HG02759 (cell line): ENCODE data around the gene MTFR1L.

Experiments used
- ATAC-seq: cut with Tn5 transposase; IDR thresholded peaks from one replicate; pipeline ENCODE4 v1.9.1; 2021; ENCODE audit warnings: mild to moderate bottlenecking, moderate library complexity; ENCODE audit not compliant: unreplicated experiment

MTFR1L gene

GRCh38 chr1:25819491-25820246, at the start of gene MTFR1L:
TSS of gene MTFR1L (plus strand) at chr1:25819954. CDS start at chr1:25823105, 3,151 bp downstream.
- peak; percentile 85 for ATAC-seq

DNA sequence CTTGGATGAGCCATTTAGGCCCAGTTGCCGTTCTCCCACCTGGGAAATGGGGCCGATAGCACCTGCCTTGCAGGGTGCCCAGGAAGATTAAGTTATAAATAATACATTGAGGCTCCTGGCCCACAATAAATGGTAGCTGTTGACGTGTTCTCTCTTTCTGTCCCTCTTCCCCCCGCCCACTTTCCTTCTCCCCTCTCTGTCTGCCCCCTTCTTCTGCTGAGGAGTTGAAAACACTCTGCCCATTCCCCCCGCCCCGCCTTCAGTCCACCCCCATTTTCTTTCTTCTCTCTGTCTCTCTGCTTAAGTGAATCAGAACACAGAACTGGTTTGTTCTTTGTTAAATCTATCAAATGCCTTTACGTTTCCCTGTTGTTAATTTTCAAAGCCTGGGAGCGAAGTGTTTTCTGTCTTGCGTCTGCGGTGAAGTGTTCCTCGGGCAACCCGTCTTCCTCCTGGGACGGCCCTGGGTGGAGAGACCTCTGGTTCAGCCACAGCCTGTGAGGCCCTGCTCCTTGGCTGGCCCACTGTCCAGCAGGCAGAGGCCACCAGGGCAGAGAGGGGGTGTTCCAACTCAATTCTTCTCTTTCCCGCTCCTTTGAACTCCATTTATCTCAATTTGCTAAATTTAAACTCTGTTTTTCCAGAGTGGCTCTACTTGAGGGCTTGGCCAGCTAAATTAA, 49.1 kb upstream of the MTFR1L start:
- ATAC-seq: no peak

DNA sequence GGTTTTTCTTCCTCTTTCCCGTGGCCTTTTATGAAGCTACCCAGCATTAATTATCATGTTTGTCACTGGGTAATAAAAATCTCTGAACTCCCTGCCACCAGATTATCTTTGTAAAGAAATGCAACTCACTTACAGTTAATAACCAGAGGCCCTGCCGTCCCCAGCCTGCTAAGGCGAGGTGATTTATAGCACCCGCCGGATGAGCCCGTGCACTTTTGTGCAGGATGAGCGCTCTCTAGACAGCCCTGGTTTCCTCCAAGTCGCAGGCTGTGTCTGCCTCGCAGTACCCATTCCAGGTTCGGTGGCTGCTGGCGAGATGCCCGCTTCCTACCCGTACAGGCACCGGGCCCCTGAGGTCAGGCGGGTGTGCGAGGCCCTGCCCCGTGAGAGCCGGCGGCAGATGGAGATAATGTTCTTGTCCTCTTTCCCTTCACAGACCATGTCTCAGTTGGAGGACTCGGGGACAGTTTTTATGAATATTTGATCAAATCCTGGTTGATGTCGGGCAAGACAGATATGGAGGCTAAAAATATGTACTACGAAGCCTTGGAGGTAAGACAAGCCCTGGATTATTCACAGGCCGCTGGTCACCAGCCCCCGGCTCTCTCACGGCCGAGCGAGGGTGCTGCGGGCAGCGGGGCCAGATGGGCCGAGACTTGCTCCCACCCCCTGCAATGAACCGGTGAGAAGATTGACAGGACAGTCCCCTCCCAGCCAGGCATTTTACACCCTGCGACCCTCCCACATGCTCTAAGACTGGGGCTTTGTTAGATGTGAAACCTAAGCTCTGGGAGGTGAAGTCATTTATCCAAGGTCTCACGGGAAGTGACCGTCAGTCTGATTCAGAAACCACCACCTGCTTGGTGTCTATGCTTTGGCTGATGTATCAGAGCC, 48.3 kb upstream of the MTFR1L start:
- ATAC-seq: no peak

- no peak for ATAC-seq
Measured at GRCh38 chr1:25772164-25772563, 47.6 kb upstream of the MTFR1L start.

DNA sequence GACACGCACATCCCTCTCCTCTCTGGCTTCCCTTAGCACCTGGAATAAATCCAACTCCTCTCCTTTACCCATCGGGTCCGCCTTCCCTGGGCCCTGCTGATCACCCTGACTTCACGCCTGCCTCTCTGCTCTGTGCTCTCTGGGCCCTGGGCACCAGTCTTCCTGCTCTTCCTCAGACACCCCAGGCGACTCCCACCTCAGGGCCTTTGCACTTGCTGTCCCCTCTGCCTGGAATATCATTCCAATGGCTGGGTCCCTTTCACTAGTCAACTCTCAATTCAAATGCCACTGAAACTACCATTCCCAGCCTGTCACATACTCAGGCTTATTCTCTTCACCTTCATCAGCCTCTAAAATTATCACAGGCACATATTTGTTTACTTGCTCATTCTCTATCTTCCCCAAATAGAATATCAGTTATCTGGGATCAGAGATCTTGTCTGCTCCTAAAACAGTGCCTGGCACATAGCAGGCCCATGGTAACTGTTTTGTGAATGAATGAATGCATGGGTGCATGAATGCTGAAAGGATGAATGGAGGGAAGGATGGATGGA, 47.0 kb upstream of the MTFR1L start:
- ATAC-seq: no peak

GRCh38 chr1:25773441-25774125, 46.2 kb upstream of the MTFR1L start:
- no peak for ATAC-seq

- no peak for ATAC-seq
Measured at GRCh38 chr1:25774206-25774803, 45.4 kb upstream of the MTFR1L start.

- ATAC-seq: no peak
Measured at GRCh38 chr1:25774921-25775771, 44.6 kb upstream of the MTFR1L start.

GRCh38 chr1:25779388-25779787, 40.4 kb upstream of the MTFR1L start:
- no peak for ATAC-seq

DNA sequence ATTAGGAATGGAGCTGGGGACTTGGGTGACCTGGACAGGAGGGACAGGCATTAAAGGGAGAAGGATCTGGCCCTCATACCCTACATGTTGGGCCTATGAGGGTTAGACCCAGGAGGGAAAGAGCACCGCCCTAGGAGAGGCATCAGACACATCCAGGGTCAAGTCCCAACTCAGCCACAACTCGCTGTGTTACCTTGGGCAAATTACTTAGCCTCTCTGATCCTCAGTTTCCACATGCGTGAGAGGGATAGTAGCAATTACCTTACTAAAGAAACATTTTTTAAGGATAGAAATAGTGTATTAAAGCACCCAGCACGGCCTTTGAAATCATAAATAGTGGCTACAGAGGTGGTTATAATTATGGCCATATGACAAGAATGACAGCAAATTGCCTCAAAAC, 39.9 kb upstream of the MTFR1L start:
- ATAC-seq: no peak

DNA sequence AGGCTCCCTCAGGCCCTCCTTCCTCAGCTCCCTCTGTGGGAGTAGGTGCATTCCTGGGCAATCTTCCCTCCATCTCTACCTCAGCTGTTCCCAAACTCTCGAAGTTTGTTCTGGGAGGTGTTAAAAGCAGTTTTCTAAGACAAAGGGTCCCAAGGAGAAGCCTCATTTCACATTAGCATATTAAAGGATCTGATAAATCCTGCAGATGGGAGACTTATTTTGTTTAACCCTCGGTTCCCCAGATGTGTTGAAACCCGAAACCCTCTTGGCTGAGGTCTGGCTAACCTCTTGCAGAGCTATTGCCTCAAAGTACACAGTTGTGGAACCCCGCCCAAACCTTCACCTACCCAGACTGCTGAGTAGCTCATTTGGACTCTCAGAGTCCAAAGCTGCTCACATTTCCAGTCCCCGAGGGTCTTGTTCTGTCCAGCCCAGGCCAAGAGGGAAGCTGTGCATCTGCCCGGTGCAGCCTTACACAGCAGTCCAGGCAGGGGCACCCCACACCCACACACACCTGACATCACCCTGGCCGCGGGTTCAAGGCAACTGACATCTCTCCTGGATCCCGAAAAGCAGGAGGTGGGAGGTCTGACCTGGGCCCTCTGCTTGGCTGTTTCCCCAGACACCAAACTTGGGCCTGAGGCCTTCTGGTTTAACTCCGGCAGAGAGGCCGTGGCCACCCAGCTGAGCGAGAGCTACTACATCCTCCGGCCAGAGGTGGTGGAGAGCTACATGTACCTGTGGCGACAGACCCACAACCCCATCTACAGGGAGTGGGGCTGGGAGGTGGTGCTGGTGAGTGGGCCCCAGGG, 39.2 kb upstream of the MTFR1L start:
- no peak for ATAC-seq

DNA sequence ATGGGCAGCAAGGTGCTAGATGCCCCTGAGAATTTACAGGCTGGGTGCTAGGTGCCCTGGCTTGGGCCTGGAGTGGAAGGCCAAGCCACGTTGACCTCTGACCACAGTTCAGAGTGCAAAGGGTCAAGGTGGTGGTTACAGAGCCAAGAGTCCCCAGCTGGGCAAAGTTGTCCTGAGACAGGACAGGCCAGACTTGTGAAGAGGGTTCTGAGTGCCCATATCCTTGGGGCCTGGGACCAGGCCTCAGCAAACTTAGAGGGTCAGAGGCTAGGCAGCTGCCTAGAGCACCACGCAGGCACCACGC, 38.7 kb upstream of the MTFR1L start:
- no peak for ATAC-seq

GRCh38 chr1:25782608-25783201, 37.0 kb upstream of the MTFR1L start:
- no peak for ATAC-seq

DNA sequence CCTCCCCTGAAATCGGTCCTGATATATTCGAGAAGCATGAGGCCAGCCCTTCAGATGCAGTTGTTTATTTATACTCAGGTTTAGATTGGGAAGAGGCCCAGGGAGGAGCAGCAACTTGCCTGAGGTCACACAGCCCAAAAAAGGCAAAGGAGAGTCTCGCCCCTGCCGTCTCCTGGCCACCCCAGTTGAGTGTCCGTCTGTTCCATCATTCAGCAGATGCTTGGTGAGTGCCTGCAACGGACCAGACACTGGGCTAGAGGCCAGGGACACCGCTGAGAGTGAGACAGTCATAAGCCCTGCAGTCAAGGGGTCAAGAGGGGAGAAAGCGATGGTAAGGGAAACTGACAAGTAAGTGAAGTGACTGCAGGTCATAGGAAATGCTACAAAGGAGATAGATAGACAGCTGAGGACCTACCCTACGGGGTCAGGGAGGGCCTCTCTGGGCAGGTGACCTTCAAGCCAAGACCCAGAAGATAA, 35.1 kb upstream of the MTFR1L start:
- ATAC-seq: no peak

GRCh38 chr1:25785333-25786067, 34.3 kb upstream of the MTFR1L start:
- ATAC-seq: no peak

GRCh38 chr1:25786887-25787759, 32.6 kb upstream of the MTFR1L start:
- no peak for ATAC-seq
